ENCODE measurements around the gene CLDN16.

CLDN16 gene

GRCh38 chr3:190424478-190425439 lies 36.8 kb downstream of the CLDN16 start:
- no peaks in the 10 kb centered on the region for H3K27me3 ChIP-seq (ENCODE audit: insufficient read depth, insufficient read length)
- DNase-seq (ENCODE audit: low read depth, low spot score): peak; percentile 64
- H3K4me3 ChIP-seq (ENCODE audit: insufficient read length, low read depth): no peak overlapping the region
- H3K9ac ChIP-seq (ENCODE audit: insufficient read length, low read depth): no peak overlapping the region
- H3K4me1 ChIP-seq (ENCODE audit: insufficient read depth, insufficient read length): no peaks in the 10 kb centered on the region
- H3K36me3 ChIP-seq (ENCODE audit: insufficient read depth, insufficient read length, low read length): no peaks in the 10 kb centered on the region
- H3K9me3 ChIP-seq (ENCODE audit: insufficient read depth, low read length): no peaks in the 10 kb centered on the region
- TF ChIP-seq SUZ12 (IDR thresholded peaks at IDR 0.05; ENCODE audit: extremely low read depth, insufficient read depth, insufficient read length): no peak
- TF ChIP-seq ZNF274 (IDR thresholded peaks at IDR 0.05; ENCODE audit: low read depth, low read length): no peak
- no peak for TF ChIP-seq YY1 (IDR thresholded peaks at IDR 0.05; ENCODE audit: insufficient read depth, insufficient read length)

GRCh38 chr3:190425833-190426232 lies 37.9 kb downstream of the CLDN16 start:
- Histone ChIP-seq H3K27me3 (ENCODE audit: insufficient read depth, insufficient read length) (no peaks in the 10 kb centered on the region), H3K9me3 (ENCODE audit: insufficient read depth, low read length) (no peaks in the 10 kb centered on the region), H3K9ac (ENCODE audit: insufficient read length, low read depth) (no peak overlapping the region), H3K36me3 (ENCODE audit: insufficient read depth, insufficient read length, low read length) (no peaks in the 10 kb centered on the region), H3K4me3 (ENCODE audit: insufficient read length, low read depth) (no peak overlapping the region), H3K4me1 (ENCODE audit: insufficient read depth, insufficient read length) (no peaks in the 10 kb centered on the region)
- DNase-seq (ENCODE audit: low read depth, low spot score): no peak
- TF ChIP-seq YY1 (IDR thresholded peaks at IDR 0.05; ENCODE audit: insufficient read depth, insufficient read length) (no peak), SUZ12 (IDR thresholded peaks at IDR 0.05; ENCODE audit: extremely low read depth, insufficient read depth, insufficient read length) (no peak), ZNF274 (IDR thresholded peaks at IDR 0.05; ENCODE audit: low read depth, low read length) (no peak)

- Histone ChIP-seq H3K9ac (ENCODE audit: insufficient read length, low read depth) (no peak overlapping the region), H3K36me3 (ENCODE audit: insufficient read depth, insufficient read length, low read length) (no peaks in the 10 kb centered on the region), H3K4me3 (ENCODE audit: insufficient read length, low read depth) (no peak overlapping the region), H3K4me1 (ENCODE audit: insufficient read depth, insufficient read length) (no peaks in the 10 kb centered on the region), H3K9me3 (ENCODE audit: insufficient read depth, low read length) (no peaks in the 10 kb centered on the region), H3K27me3 (ENCODE audit: insufficient read depth, insufficient read length) (no peaks in the 10 kb centered on the region)
- TF ChIP-seq ZNF274 (IDR thresholded peaks at IDR 0.05; ENCODE audit: low read depth, low read length) (no peak), SUZ12 (IDR thresholded peaks at IDR 0.05; ENCODE audit: extremely low read depth, insufficient read depth, insufficient read length) (no peak), YY1 (IDR thresholded peaks at IDR 0.05; ENCODE audit: insufficient read depth, insufficient read length) (no peak)
- DNase-seq (ENCODE audit: low read depth, low spot score): no peak
Observed at GRCh38 chr3:190426806-190427507, 39.0 kb downstream of the CLDN16 start.

- no peaks in the 10 kb centered on the region for H3K4me1 ChIP-seq (ENCODE audit: insufficient read depth, insufficient read length)
- H3K36me3 ChIP-seq (ENCODE audit: insufficient read depth, insufficient read length, low read length): no peaks in the 10 kb centered on the region
- peaks cover 12% of the 10 kb centered on the region; the same call in 1 of the 2 replicates for H3K9me3 ChIP-seq (ENCODE audit: insufficient read depth, low read length)
- no peaks in the 10 kb centered on the region for H3K27me3 ChIP-seq (ENCODE audit: insufficient read depth, insufficient read length)
- no peak for DNase-seq (ENCODE audit: low read depth, low spot score)
- no peak for TF ChIP-seq SUZ12 (IDR thresholded peaks at IDR 0.05; ENCODE audit: extremely low read depth, insufficient read depth, insufficient read length)
- TF ChIP-seq YY1 (IDR thresholded peaks at IDR 0.05; ENCODE audit: insufficient read depth, insufficient read length): no peak
- TF ChIP-seq ZNF274 (IDR thresholded peaks at IDR 0.05; ENCODE audit: low read depth, low read length): no peak
- H3K4me3 ChIP-seq (ENCODE audit: insufficient read length, low read depth): no peak overlapping the region
- no peak overlapping the region for H3K9ac ChIP-seq (ENCODE audit: insufficient read length, low read depth)
Observed at GRCh38 chr3:190429681-190430080, 41.7 kb downstream of the CLDN16 start.

GRCh38 chr3:190430906-190431305 lies 42.9 kb downstream of the CLDN16 start:
- no peaks in the 10 kb centered on the region for H3K36me3 ChIP-seq (ENCODE audit: insufficient read depth, insufficient read length, low read length)
- H3K4me1 ChIP-seq (ENCODE audit: insufficient read depth, insufficient read length): no peaks in the 10 kb centered on the region
- peaks cover 12% of the 10 kb centered on the region; the same call in 1 of the 2 replicates for H3K9me3 ChIP-seq (ENCODE audit: insufficient read depth, low read length)
- no peak for TF ChIP-seq YY1 (IDR thresholded peaks at IDR 0.05; ENCODE audit: insufficient read depth, insufficient read length)
- TF ChIP-seq SUZ12 (IDR thresholded peaks at IDR 0.05; ENCODE audit: extremely low read depth, insufficient read depth, insufficient read length): no peak
- no peak overlapping the region for H3K9ac ChIP-seq (ENCODE audit: insufficient read length, low read depth)
- no peak for DNase-seq (ENCODE audit: low read depth, low spot score)
- H3K27me3 ChIP-seq (ENCODE audit: insufficient read depth, insufficient read length): no peaks in the 10 kb centered on the region
- H3K4me3 ChIP-seq (ENCODE audit: insufficient read length, low read depth): no peak overlapping the region

- TF ChIP-seq ZNF274 (IDR thresholded peaks at IDR 0.05; ENCODE audit: low read depth, low read length) (no peak), SUZ12 (IDR thresholded peaks at IDR 0.05; ENCODE audit: extremely low read depth, insufficient read depth, insufficient read length) (no peak), YY1 (IDR thresholded peaks at IDR 0.05; ENCODE audit: insufficient read depth, insufficient read length) (no peak)
- Histone ChIP-seq H3K27me3 (ENCODE audit: insufficient read depth, insufficient read length) (no peaks in the 10 kb centered on the region), H3K4me1 (ENCODE audit: insufficient read depth, insufficient read length) (no peaks in the 10 kb centered on the region), H3K4me3 (ENCODE audit: insufficient read length, low read depth) (no peak overlapping the region), H3K9ac (ENCODE audit: insufficient read length, low read depth) (no peak overlapping the region), H3K36me3 (ENCODE audit: insufficient read depth, insufficient read length, low read length) (no peaks in the 10 kb centered on the region), H3K9me3 (ENCODE audit: insufficient read depth, low read length) (peaks cover 12% of the 10 kb centered on the region; the same call in 1 of the 2 replicates)
- DNase-seq (ENCODE audit: low read depth, low spot score): no peak
Observed at GRCh38 chr3:190432216-190432615, 44.3 kb downstream of the CLDN16 start.

- Histone ChIP-seq H3K9ac (ENCODE audit: insufficient read length, low read depth) (no peak overlapping the region), H3K27me3 (ENCODE audit: insufficient read depth, insufficient read length) (no peaks in the 10 kb centered on the region), H3K4me3 (ENCODE audit: insufficient read length, low read depth) (no peak overlapping the region), H3K4me1 (ENCODE audit: insufficient read depth, insufficient read length) (no peaks in the 10 kb centered on the region), H3K9me3 (ENCODE audit: insufficient read depth, low read length) (peaks cover 12% of the 10 kb centered on the region; the same call in 1 of the 2 replicates), H3K36me3 (ENCODE audit: insufficient read depth, insufficient read length, low read length) (no peaks in the 10 kb centered on the region)
- no peak for DNase-seq (ENCODE audit: low read depth, low spot score)
- no peak for TF ChIP-seq SUZ12 (IDR thresholded peaks at IDR 0.05; ENCODE audit: extremely low read depth, insufficient read depth, insufficient read length)
- TF ChIP-seq ZNF274 (IDR thresholded peaks at IDR 0.05; ENCODE audit: low read depth, low read length): no peak
- no peak for TF ChIP-seq YY1 (IDR thresholded peaks at IDR 0.05; ENCODE audit: insufficient read depth, insufficient read length)
Observed at GRCh38 chr3:190433626-190434025, 45.7 kb downstream of the CLDN16 start.

Measured in NT2/D1 (cell line).